Trophoblast cell (in vitro differentiated cells and primary cell): Measurements from ENCODE around the gene ISX.
A peak's percentile ranks its signal among the peaks of the same experiment; 100 is the strongest.

ENCODE experiments used
- DNase-seq, 2 donors: peaks; one replicate each; pipeline ENCODE4 v3.0.0-alpha.2; 2016
- H2AFZ ChIP-seq: 2 replicates; pipeline ENCODE4 v1.6.1; 2013; ENCODE audit warnings: low read length, moderate library complexity, mild to moderate bottlenecking; ENCODE audit not compliant: insufficient read depth, poor library complexity
- H2AK5ac ChIP-seq: 2 replicates; pipeline ENCODE4 v1.6.1; 2013; ENCODE audit warnings: mild to moderate bottlenecking, low read length
- H2BK120ac ChIP-seq: 2 replicates; pipeline ENCODE4 v1.6.1; 2013; ENCODE audit warnings: low read length, mild to moderate bottlenecking, moderate library complexity; ENCODE audit not compliant: insufficient read depth, poor library complexity
- H2BK12ac ChIP-seq: 2 replicates; pipeline ENCODE4 v1.6.1; 2013; ENCODE audit warnings: mild to moderate bottlenecking, low read length, moderate library complexity
- H2BK5ac ChIP-seq: 2 replicates; pipeline ENCODE4 v1.6.1; 2013; ENCODE audit warnings: low read length, low read depth, moderate library complexity, mild to moderate bottlenecking; ENCODE audit not compliant: poor library complexity
- H3K14ac ChIP-seq: 2 replicates; pipeline ENCODE4 v1.6.1; 2013; ENCODE audit warnings: mild to moderate bottlenecking, low read length
- H3K18ac ChIP-seq: 2 replicates; pipeline ENCODE4 v1.6.1; 2013; ENCODE audit warnings: mild to moderate bottlenecking, low read length
- H3K23ac ChIP-seq: 2 replicates; pipeline ENCODE4 v1.6.1; 2013; ENCODE audit warnings: low read length
- H3K27ac ChIP-seq: 2 replicates; pipeline ENCODE4 v1.5.1; 2013; ENCODE audit warnings: low read depth, mild to moderate bottlenecking, inconsistent platforms, low read length, moderate library complexity
- H3K27me3 ChIP-seq: 2 replicates; pipeline ENCODE4 v1.6.1; 2013; ENCODE audit warnings: inconsistent platforms, mild to moderate bottlenecking, low read length, moderate library complexity; ENCODE audit not compliant: insufficient read depth
- H3K36me3 ChIP-seq, 2 experiments: 1 replicate in 1 of 2; 2 replicates in 1 of 2; pipeline ENCODE4 v1.6.1; 2013; ENCODE audit warnings: low read length in 2 of 2, mild to moderate bottlenecking in 2 of 2, moderate library complexity in 1 of 2; ENCODE audit not compliant: insufficient read depth in 2 of 2, control insufficient read depth in 1 of 2
- H3K4ac ChIP-seq: 2 replicates; pipeline ENCODE4 v1.6.1; 2013; ENCODE audit warnings: low read depth, mild to moderate bottlenecking, low read length, moderate library complexity
- H3K4me1 ChIP-seq, 2 experiments: 1 replicate in 1 of 2; 2 replicates in 1 of 2; pipeline ENCODE4 v1.6.1; 2013; ENCODE audit warnings: low read length in 2 of 2, mild to moderate bottlenecking in 2 of 2, moderate library complexity in 1 of 2; ENCODE audit not compliant: insufficient read depth in 2 of 2, control insufficient read depth in 1 of 2
- H3K4me2 ChIP-seq: 2 replicates; pipeline ENCODE4 v1.6.1; 2013; ENCODE audit warnings: inconsistent platforms, mild to moderate bottlenecking, low read length, moderate library complexity
- H3K4me3 ChIP-seq: 2 replicates; pipeline ENCODE4 v1.5.1; 2013; ENCODE audit warnings: mild to moderate bottlenecking, low read depth, low read length, inconsistent platforms
- H3K79me1 ChIP-seq: one replicate; pipeline ENCODE4 v1.6.1; 2013; ENCODE audit warnings: low read length
- H3K79me2 ChIP-seq: 2 replicates; pipeline ENCODE4 v1.6.1; 2013; ENCODE audit warnings: low read length, mild to moderate bottlenecking; ENCODE audit not compliant: control insufficient read depth, insufficient read depth, poor library complexity
- H3K9ac ChIP-seq: 2 replicates; pipeline ENCODE4 v1.6.1; 2013; ENCODE audit warnings: mild to moderate bottlenecking, low read length
- H3K9me3 ChIP-seq: 2 replicates; pipeline ENCODE4 v1.6.1; 2013; ENCODE audit warnings: low read depth, mild to moderate bottlenecking, control low read depth, inconsistent platforms, low read length; ENCODE audit not compliant: insufficient read depth
- H4K12ac ChIP-seq: 2 replicates; pipeline ENCODE4 v1.6.1; 2013; ENCODE audit warnings: low read depth, mild to moderate bottlenecking, low read length, moderate library complexity
- H4K8ac ChIP-seq: 2 replicates; pipeline ENCODE4 v1.6.1; 2013; ENCODE audit warnings: low read depth, mild to moderate bottlenecking, low read length, moderate library complexity
- H4K91ac ChIP-seq: one replicate; pipeline ENCODE4 v1.6.1; 2013; ENCODE audit warnings: low read depth, mild to moderate bottlenecking, low read length, moderate library complexity
- WGBS: extraction: QIAGEN DNeasy Blood & Tissue Kit; methylation state at CpG from one replicate; pipeline ENCODE4 v1.1.7; 2013; ENCODE audit warnings: missing lambda C conversion rate; ENCODE audit not compliant: insufficient read length, insufficient coverage; ENCODE audit errors: extremely low coverage; 5-methylcytosine and 5-hydroxymethylcytosine counted together

The ISX gene

GRCh38 chr22:35021161-35021560 is 44.8 kb upstream of the ISX start:
- peak overlapping the region; percentile 80 for H2AK5ac ChIP-seq
- H3K27me3 ChIP-seq, result no peaks in the 10 kb centered on the region
- H3K14ac ChIP-seq, result peak overlapping the region; percentile 56
- peak overlapping the region; percentile 9 for H3K4ac ChIP-seq
- H4K8ac ChIP-seq, result peak overlapping the region; percentile 51
- H3K4me1 ChIP-seq, result peaks cover 4% of the 10 kb centered on the region in 2 experiments
- no peaks in the 10 kb centered on the region for H3K9me3 ChIP-seq
- peak overlapping the region; percentile 35 for H2BK5ac ChIP-seq
- H4K91ac ChIP-seq, result peak overlapping the region; percentile 58
- no peak overlapping the region for H3K4me3 ChIP-seq
- H3K9ac ChIP-seq, result no peak overlapping the region
- peaks cover 3% of the 10 kb centered on the region for H3K79me2 ChIP-seq
- WGBS, result no CpG with 5 or more reads among the region's 7 CpGs
- H2BK12ac ChIP-seq, result peak overlapping the region; percentile 61
- H3K79me1 ChIP-seq, result peaks cover 36% of the 10 kb centered on the region
- no peak overlapping the region for H2AFZ ChIP-seq
- no peak overlapping the region for H4K12ac ChIP-seq
- no peak overlapping the region for H3K23ac ChIP-seq
- H2BK120ac ChIP-seq, result peak overlapping the region; percentile 94
- no peaks in the 10 kb centered on the region for H3K36me3 ChIP-seq
- no peak overlapping the region for H3K27ac ChIP-seq
- no peak overlapping the region for H3K4me2 ChIP-seq
- H3K18ac ChIP-seq, result peak overlapping the region; percentile 42
- DNase-seq, result no peak

- Histone ChIP-seq H2BK120ac (peak overlapping the region; percentile 89), H3K79me1 (peaks cover 35% of the 10 kb centered on the region), H3K9ac (no peak overlapping the region), H3K4me1 (peaks cover 4% of the 10 kb centered on the region in 2 experiments), H2AFZ (no peak overlapping the region), H4K12ac (no peak overlapping the region), H3K4me2 (no peak overlapping the region), H4K8ac (peak overlapping the region; percentile 17), H3K4me3 (no peak overlapping the region), H3K9me3 (no peaks in the 10 kb centered on the region), H3K79me2 (peaks cover 3% of the 10 kb centered on the region), H3K36me3 (no peaks in the 10 kb centered on the region), H3K14ac (peak overlapping the region; percentile 66), H3K27me3 (no peaks in the 10 kb centered on the region), H3K18ac (no peak overlapping the region), H2BK12ac (peak overlapping the region; percentile 98), H2AK5ac (peak overlapping the region; percentile 93), H3K23ac (no peak overlapping the region), H4K91ac (peak overlapping the region; percentile 96), H3K4ac (peak overlapping the region; percentile 39), H2BK5ac (peak overlapping the region; percentile 49), H3K27ac (no peak overlapping the region)
- no CpG with 5 or more reads among the region's 5 CpGs for WGBS
- DNase-seq, result no peak
Measured at GRCh38 chr22:35022291-35022690, 43.7 kb upstream of the ISX start.

- Histone ChIP-seq H4K8ac (peak overlapping the region; percentile 76), H3K79me2 (peaks cover 3% of the 10 kb centered on the region), H3K18ac (peak overlapping the region; percentile 77), H3K4ac (peak overlapping the region; percentile 90), H3K79me1 (peaks cover 30% of the 10 kb centered on the region), H2BK5ac (peak overlapping the region; percentile 94), H3K27me3 (no peaks in the 10 kb centered on the region), H3K4me1 (peaks cover 4% of the 10 kb centered on the region in 2 experiments), H3K4me2 (no peak overlapping the region), H2BK12ac (peak overlapping the region; percentile 96), H3K9me3 (no peaks in the 10 kb centered on the region), H2BK120ac (peak overlapping the region; percentile 98), H3K4me3 (no peak overlapping the region), H4K91ac (peak overlapping the region; percentile 96), H3K9ac (no peak overlapping the region), H3K14ac (peak overlapping the region; percentile 90), H2AFZ (peak overlapping the region; percentile 21), H3K23ac (no peak overlapping the region), H3K36me3 (no peaks in the 10 kb centered on the region), H4K12ac (peak overlapping the region; percentile 64), H3K27ac (no peak overlapping the region), H2AK5ac (peak overlapping the region; percentile 68)
- no CpG with 5 or more reads among the region's 25 CpGs for WGBS
- peak; percentile 38 to 68 for DNase-seq
Measured at GRCh38 chr22:35023692-35024363, 42.1 kb upstream of the ISX start.

- H4K8ac ChIP-seq, result no peak overlapping the region
- H3K4me3 ChIP-seq, result no peak overlapping the region
- H3K79me2 ChIP-seq, result peaks cover 3% of the 10 kb centered on the region
- H2AK5ac ChIP-seq, result no peak overlapping the region
- peak overlapping the region; percentile 27 for H2BK12ac ChIP-seq
- WGBS, result no CpG with 5 or more reads among the region's 16 CpGs
- H3K4me2 ChIP-seq, result no peak overlapping the region
- no peak overlapping the region for H3K14ac ChIP-seq
- no peaks in the 10 kb centered on the region for H3K27me3 ChIP-seq
- peak overlapping the region; percentile 7 for H3K4ac ChIP-seq
- H3K27ac ChIP-seq, result no peak overlapping the region
- H3K18ac ChIP-seq, result no peak overlapping the region
- no peak overlapping the region for H3K9ac ChIP-seq
- no peak overlapping the region for H2AFZ ChIP-seq
- peak overlapping the region; percentile 70 for H4K91ac ChIP-seq
- H3K9me3 ChIP-seq, result no peaks in the 10 kb centered on the region
- H3K23ac ChIP-seq, result no peak overlapping the region
- peaks cover 4% of the 10 kb centered on the region in 2 experiments for H3K4me1 ChIP-seq
- DNase-seq, result no peak
- H2BK120ac ChIP-seq, result peak overlapping the region; percentile 20
- H3K36me3 ChIP-seq, result no peaks in the 10 kb centered on the region
- peaks cover 30% of the 10 kb centered on the region for H3K79me1 ChIP-seq
- no peak overlapping the region for H4K12ac ChIP-seq
- H2BK5ac ChIP-seq, result peak overlapping the region; percentile 4
Measured at GRCh38 chr22:35024364-35024692, 41.6 kb upstream of the ISX start.
